PC-3 (cell line): ENCODE measurements around the gene ZFHX3. TPM values are rescaled to one million over a fixed set of nuclear protein-coding genes. Genes with fewer than 3 reads are reported as not detected.
A peak's percentile ranks its signal among the peaks of the same experiment; 100 is the strongest.

Source experiments
- ATAC-seq: fragments of 200-7000 bp; cut with Tn5 transposase; 2 replicates; pipeline ENCODE4 v1.9.1; 2020; ENCODE audit warnings: mild to moderate bottlenecking, moderate library complexity
- BruUV-seq: library from RNA; stranded (reverse); fragments of 400-500 nt; replicated peaks from 2 replicates; lab custom pipeline; 2021; lab: Mats Ljungman, UMichigan
- CTCF ChIA-PET: fragments of 300-600 bp; sonication (Branson Sonifier 250); formaldehyde crosslinking; loops from one replicate; lab custom pipeline; 2022; ENCODE audit warnings: antibody characterized with exemption; lab: Charles Lee
- POLR2A ChIA-PET: fragments of 300-600 bp; sonication (Branson Sonifier 250); formaldehyde crosslinking; loops from one replicate; lab custom pipeline; 2022; ENCODE audit warnings: antibody characterized with exemption; ENCODE audit not compliant: unreplicated experiment; lab: Charles Lee
- DNase-seq: peaks from one replicate; pipeline ENCODE4 v3.0.0-alpha.2; 2015
- H2AFZ ChIP-seq: fragments of 300-600 bp; sonication (generic); 2 replicates; pipeline ENCODE4 v1.6.0; 2016; ENCODE audit warnings: antibody characterized with exemption, low read length
- H3F3A ChIP-seq: fragments of 300-600 bp; sonication (generic); one replicate; pipeline ENCODE4 v1.6.0; 2017; ENCODE audit warnings: antibody characterized with exemption, low read length, control low read depth, mild to moderate bottlenecking; ENCODE audit not compliant: unreplicated experiment
- H3K27ac ChIP-seq: fragments of 300-600 bp; sonication (generic); 2 replicates; pipeline ENCODE4 v1.5.1; 2016; ENCODE audit warnings: mild to moderate bottlenecking, low read length
- H3K27me3 ChIP-seq: fragments of 300-600 bp; sonication (generic); 2 replicates; pipeline ENCODE4 v1.6.1; 2016; ENCODE audit warnings: low read length, mixed read lengths
- H3K36me3 ChIP-seq: fragments of 300-600 bp; sonication (generic); 2 replicates; pipeline ENCODE4 v1.6.1; 2016; ENCODE audit warnings: low read depth, mixed run types, low read length, mixed read lengths
- H3K4me1 ChIP-seq: fragments of 300-600 bp; sonication (generic); 2 replicates; pipeline ENCODE4 v1.5.1; 2016; ENCODE audit warnings: low read length; ENCODE audit not compliant: insufficient read depth
- H3K4me2 ChIP-seq: fragments of 300-600 bp; sonication (generic); 2 replicates; pipeline ENCODE4 v1.6.0; 2016; ENCODE audit warnings: low read length
- H3K4me3 ChIP-seq: fragments of 300-600 bp; sonication (generic); 2 replicates; pipeline ENCODE4 v1.5.1; 2016; ENCODE audit warnings: mild to moderate bottlenecking, low read length, mixed read lengths
- H3K79me2 ChIP-seq: fragments of 300-600 bp; sonication (generic); 2 replicates; pipeline ENCODE4 v1.6.1; 2017; ENCODE audit warnings: low read length, mixed read lengths
- H3K9ac ChIP-seq: fragments of 300-600 bp; sonication (generic); 2 replicates; pipeline ENCODE4 v1.6.0; 2016; ENCODE audit warnings: mild to moderate bottlenecking, low read length
- H3K9me2 ChIP-seq: fragments of 300-600 bp; sonication (generic); replicated peaks from 2 replicates; pipeline ENCODE4 v1.6.1; 2016; ENCODE audit warnings: mixed run types, low read length, mixed read lengths
- H3K9me3 ChIP-seq: fragments of 300-600 bp; sonication (generic); 2 replicates; pipeline ENCODE4 v1.6.1; 2016; ENCODE audit warnings: low read length, mixed read lengths
- H4K20me1 ChIP-seq: fragments of 300-600 bp; sonication (generic); 2 replicates; pipeline ENCODE4 v1.6.1; 2016; ENCODE audit warnings: low read length, mixed read lengths
- EZH2 ChIP-seq: fragments of 300-600 bp; sonication (generic); IDR thresholded peaks from one replicate; pipeline ENCODE4 v1.6.1; 2017; ENCODE audit warnings: antibody characterized with exemption, mild to moderate bottlenecking, low read length; ENCODE audit not compliant: unreplicated experiment
- EZH2phosphoT487 ChIP-seq: fragments of 300-600 bp; sonication (generic); IDR thresholded peaks from 2 replicates; pipeline ENCODE4 v1.6.1; 2018; ENCODE audit warnings: mild to moderate bottlenecking, antibody characterized with exemption, low read length, borderline replicate concordance
- intact Hi-C: fragments of 100-400 bp; cut with micrococcal nuclease; formaldehyde crosslinking; loops from 2 replicates; pipeline ENCODE4 v1.9.0; 2023
- total RNA-seq: library from RNA; depleted of rRNA; stranded (reverse); fragments of >200 nt; gene quantifications from 2 replicates; pipeline ENCODE4 v1.2.3, GENCODE V29; 2014
- TF ChIP-seq, protein P1 (sequence below): fragments of 300-600 bp; sonication (generic); conservative IDR thresholded peaks from 2 replicates; pipeline ENCODE4 v1.5.1; 2017; ENCODE audit warnings: antibody characterized with exemption, low read depth, mild to moderate bottlenecking, low read length

Gene ZFHX3
- total RNA-seq, 1 experiment from 2014 or later = 3.5 TPM

DNA sequence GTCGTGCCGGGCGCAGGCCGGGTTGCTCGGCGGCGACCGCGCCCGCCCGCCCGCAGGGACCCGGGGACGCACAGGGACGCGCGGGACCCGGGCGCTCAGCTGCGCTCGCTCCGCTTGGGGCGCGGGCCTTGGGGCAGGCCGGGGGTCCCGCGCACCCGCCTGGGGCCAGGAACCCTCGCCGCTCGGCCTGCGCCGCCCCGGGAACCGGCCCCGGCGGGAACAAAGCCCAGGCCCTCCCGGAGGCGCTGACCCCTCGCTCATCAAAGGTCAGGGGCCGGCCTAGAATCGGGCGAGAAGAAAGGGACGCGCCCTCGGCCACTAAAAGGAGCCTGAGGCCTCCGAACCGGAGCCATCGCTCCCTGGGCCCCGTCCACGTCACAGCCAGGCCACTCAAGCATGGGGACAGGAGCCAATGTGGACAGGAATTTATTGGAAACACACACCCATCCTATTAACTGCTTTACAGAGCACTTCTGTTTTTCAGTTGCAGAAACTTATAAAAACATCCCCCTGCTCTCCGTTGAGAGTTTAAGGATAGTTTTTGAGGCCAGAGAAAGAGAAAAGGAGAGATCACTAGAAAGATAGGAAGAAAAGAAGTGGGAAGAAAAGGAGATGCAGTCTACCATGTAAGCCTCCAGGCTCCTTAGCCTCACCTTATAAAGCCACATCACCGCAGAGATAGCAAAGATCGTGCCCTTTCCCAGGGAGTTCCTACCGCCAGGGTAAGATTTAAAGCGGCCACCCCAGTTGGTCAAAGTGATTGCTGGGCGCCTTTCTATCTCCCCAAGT is 558 bp upstream of the ZFHX3 start:
- Histone ChIP-seq H3K27ac (peak overlapping the region; percentile 95), H3F3A (peaks cover 4% of the 10 kb centered on the region), H3K36me3 (no peaks in the 10 kb centered on the region), H3K4me3 (peak overlapping the region; percentile 88), H3K9ac (peak overlapping the region; percentile 93), H3K27me3 (no peaks in the 10 kb centered on the region), H3K9me2 (no peaks in the 10 kb centered on the region), H3K79me2 (peaks cover 95% of the 10 kb centered on the region), H3K4me1 (peaks cover 76% of the 10 kb centered on the region), H2AFZ (peak overlapping the region; percentile 65), H3K9me3 (no peaks in the 10 kb centered on the region), H3K4me2 (peak overlapping the region; percentile 84), H4K20me1 (no peaks in the 10 kb centered on the region)
- ChIA-PET CTCF (no interaction called here), POLR2A (no interaction called here)
- ATAC-seq (peak; percentile 37), DNase-seq (peak; percentile 55)
- no TSS peak for BruUV-seq
- no peak for TF ChIP-seq EZH2
- TF ChIP-seq, protein P1, sequence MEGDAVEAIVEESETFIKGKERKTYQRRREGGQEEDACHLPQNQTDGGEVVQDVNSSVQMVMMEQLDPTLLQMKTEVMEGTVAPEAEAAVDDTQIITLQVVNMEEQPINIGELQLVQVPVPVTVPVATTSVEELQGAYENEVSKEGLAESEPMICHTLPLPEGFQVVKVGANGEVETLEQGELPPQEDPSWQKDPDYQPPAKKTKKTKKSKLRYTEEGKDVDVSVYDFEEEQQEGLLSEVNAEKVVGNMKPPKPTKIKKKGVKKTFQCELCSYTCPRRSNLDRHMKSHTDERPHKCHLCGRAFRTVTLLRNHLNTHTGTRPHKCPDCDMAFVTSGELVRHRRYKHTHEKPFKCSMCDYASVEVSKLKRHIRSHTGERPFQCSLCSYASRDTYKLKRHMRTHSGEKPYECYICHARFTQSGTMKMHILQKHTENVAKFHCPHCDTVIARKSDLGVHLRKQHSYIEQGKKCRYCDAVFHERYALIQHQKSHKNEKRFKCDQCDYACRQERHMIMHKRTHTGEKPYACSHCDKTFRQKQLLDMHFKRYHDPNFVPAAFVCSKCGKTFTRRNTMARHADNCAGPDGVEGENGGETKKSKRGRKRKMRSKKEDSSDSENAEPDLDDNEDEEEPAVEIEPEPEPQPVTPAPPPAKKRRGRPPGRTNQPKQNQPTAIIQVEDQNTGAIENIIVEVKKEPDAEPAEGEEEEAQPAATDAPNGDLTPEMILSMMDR = no peak
- no peak for TF ChIP-seq EZH2phosphoT487
- intact Hi-C loops = loop anchor here (2.0 to 5.0 kb wide), 5 partner anchors 121 to 546 kb away; no protein-coding TSS in a partner anchor

DNA sequence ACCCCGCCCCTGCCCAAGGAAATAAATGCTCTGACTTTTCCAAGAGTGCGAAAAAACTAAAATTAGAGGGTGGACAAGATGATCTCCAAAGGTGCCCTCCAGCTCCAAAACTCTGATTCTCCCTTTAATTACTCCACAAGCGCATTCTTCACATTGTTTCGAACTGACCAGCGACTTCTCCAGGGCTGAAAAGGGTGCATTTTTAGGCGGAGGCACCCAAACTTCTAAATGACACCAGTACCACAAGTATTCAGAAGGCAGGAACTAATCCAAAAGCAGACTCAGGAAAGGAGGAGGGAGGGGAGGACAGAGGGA is 750 bp downstream of the ZFHX3 start:
- Histone ChIP-seq H3K36me3 (no peaks in the 10 kb centered on the region), H3K9me3 (no peaks in the 10 kb centered on the region), H3K4me1 (peaks cover 65% of the 10 kb centered on the region), H3K9ac (peak overlapping the region; percentile 93), H3K4me2 (peak overlapping the region; percentile 84), H3F3A (peaks cover 4% of the 10 kb centered on the region), H3K27ac (peak overlapping the region; percentile 95), H3K4me3 (peak overlapping the region; percentile 88), H2AFZ (peak overlapping the region; percentile 28; the same call in 1 of the 2 replicates), H3K27me3 (no peaks in the 10 kb centered on the region), H3K79me2 (peaks cover 95% of the 10 kb centered on the region), H3K9me2 (no peaks in the 10 kb centered on the region), H4K20me1 (no peaks in the 10 kb centered on the region)
- ATAC-seq (no peak), DNase-seq (no peak)
- intact Hi-C loops = loop anchor here (1.0 to 5.0 kb wide), 5 partner anchors 58 to 545 kb away; no protein-coding TSS in a partner anchor
- BruUV-seq = no TSS peak
- ChIA-PET CTCF (interaction anchor here (0.6 kb wide), 1 partner anchor 199 kb away, joined by 4 read pairs; no protein-coding TSS in a partner anchor), POLR2A (interaction anchor here (0.5 to 0.7 kb wide), 6 partner anchors 26 to 440 kb away, joined by 3 to 27 read pairs (median 6); no protein-coding TSS in a partner anchor)
- no peak for TF ChIP-seq EZH2
- no peak for TF ChIP-seq EZH2phosphoT487
- TF ChIP-seq, protein P1 = no peak

DNA sequence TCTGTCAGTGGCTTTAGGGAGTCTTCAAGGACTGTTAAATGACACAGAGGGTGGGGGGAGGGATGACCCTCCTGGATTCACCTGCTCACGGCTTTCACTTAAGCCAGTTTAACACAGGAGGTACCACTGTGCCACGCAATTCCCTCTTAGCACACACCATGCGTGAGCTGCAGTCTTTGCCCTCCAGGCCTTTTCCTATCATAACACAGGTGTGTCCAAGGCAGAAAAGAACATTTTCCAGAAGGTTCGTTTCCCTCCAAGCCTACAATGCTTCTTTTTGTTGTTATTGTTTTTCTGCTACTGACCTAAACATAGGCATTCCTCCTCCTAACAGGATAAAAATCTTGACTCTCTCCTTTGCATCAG is 1.1 kb downstream of the ZFHX3 start:
- intact Hi-C loops = loop anchor here (1.0 to 5.0 kb wide), 6 partner anchors 27 to 545 kb away; no protein-coding TSS in a partner anchor
- H3K27ac ChIP-seq = peak overlapping the region; percentile 95
- TSS peak; percentile 55 for BruUV-seq
- peak; percentile 7; the same call in 1 of the 2 replicates for ATAC-seq
- peak; percentile 36 for DNase-seq
- peaks cover 95% of the 10 kb centered on the region for H3K79me2 ChIP-seq
- peak overlapping the region; percentile 88 for H3K4me3 ChIP-seq
- H3K9ac ChIP-seq = peak overlapping the region; percentile 93
- POLR2A ChIA-PET = interaction anchor here (0.5 to 0.7 kb wide), 6 partner anchors 25 to 441 kb away, joined by 3 to 27 read pairs (median 6); no protein-coding TSS in a partner anchor
- no peak for TF ChIP-seq EZH2phosphoT487
- TF ChIP-seq, protein P1 = no peak
- TF ChIP-seq EZH2 = no peak
- H3K9me3 ChIP-seq = no peaks in the 10 kb centered on the region
- CTCF ChIA-PET = no interaction called here
- no peaks in the 10 kb centered on the region for H3K27me3 ChIP-seq
- peak overlapping the region; percentile 84 for H3K4me2 ChIP-seq
- peaks cover 4% of the 10 kb centered on the region for H3F3A ChIP-seq
- no peaks in the 10 kb centered on the region for H4K20me1 ChIP-seq
- H3K4me1 ChIP-seq = peaks cover 61% of the 10 kb centered on the region
- H2AFZ ChIP-seq = no peak overlapping the region
- no peaks in the 10 kb centered on the region for H3K9me2 ChIP-seq
- H3K36me3 ChIP-seq = no peaks in the 10 kb centered on the region
